ENCODE measurements around the gene DIP2A.

DIP2A gene

GRCh38 chr21:46552274-46552673 lies 93.6 kb downstream of the DIP2A start:
- Histone ChIP-seq H4K20me1 (ENCODE audit: control insufficient read depth, insufficient read depth, low read depth, low read length) (no peaks in the 10 kb centered on the region), H3K9me3 (ENCODE audit: control insufficient read depth, insufficient read depth, low read length) (no peaks in the 10 kb centered on the region), H3K36me3 (ENCODE audit: control insufficient read depth, low read length) (0 out of 2 replicates have a peak, but pooled peaks cover 3% of the 10 kb centered on the region), H3F3A (ENCODE audit: control insufficient read depth, insufficient read depth) (0 out of 2 replicates have a peak, but pooled peaks cover 2% of the 10 kb centered on the region), H3K27me3 (ENCODE audit: control insufficient read depth, low read length) (no peaks in the 10 kb centered on the region), H3K4me2 (ENCODE audit: low read length) (peak overlapping the region; percentile 61), H3K79me2 (ENCODE audit: control insufficient read depth, low read length) (no peaks in the 10 kb centered on the region), H3K4me1 (ENCODE audit: control insufficient read depth, low read length) (peaks cover 19% of the 10 kb centered on the region), H3K4me3 (ENCODE audit: low read length) (peak overlapping the region; percentile 50), H3K9me2 (replicated peaks; ENCODE audit: control insufficient read depth, low read length) (no peaks in the 10 kb centered on the region), H3K27ac (ENCODE audit: low read depth, low read length) (no peak overlapping the region)
- TF ChIP-seq CTCF (IDR thresholded peaks at IDR 0.05; ENCODE audit: low read depth, low read length, poor library complexity, severe bottlenecking) (no peak), EZH2phosphoT487 (IDR thresholded peaks at IDR 0.05; ENCODE audit: borderline replicate concordance, low read length) (no peak)

GRCh38 chr21:46552865-46553379 lies 94.2 kb downstream of the DIP2A start:
- H3K4me3 ChIP-seq (ENCODE audit: low read length), result no peak overlapping the region
- H3F3A ChIP-seq (ENCODE audit: control insufficient read depth, insufficient read depth), result 0 out of 2 replicates have a peak, but pooled peaks cover 2% of the 10 kb centered on the region
- H3K27me3 ChIP-seq (ENCODE audit: control insufficient read depth, low read length), result no peaks in the 10 kb centered on the region
- 0 out of 2 replicates have a peak, but pooled peaks cover 3% of the 10 kb centered on the region for H3K36me3 ChIP-seq (ENCODE audit: control insufficient read depth, low read length)
- H3K9me3 ChIP-seq (ENCODE audit: control insufficient read depth, insufficient read depth, low read length), result no peaks in the 10 kb centered on the region
- no peaks in the 10 kb centered on the region for H4K20me1 ChIP-seq (ENCODE audit: control insufficient read depth, insufficient read depth, low read depth, low read length)
- H3K9me2 ChIP-seq (replicated peaks; ENCODE audit: control insufficient read depth, low read length), result no peaks in the 10 kb centered on the region
- no peak overlapping the region for H3K27ac ChIP-seq (ENCODE audit: low read depth, low read length)
- TF ChIP-seq CTCF (IDR thresholded peaks at IDR 0.05; ENCODE audit: low read depth, low read length, poor library complexity, severe bottlenecking) (no peak), EZH2phosphoT487 (IDR thresholded peaks at IDR 0.05; ENCODE audit: borderline replicate concordance, low read length) (no peak)
- peaks cover 19% of the 10 kb centered on the region for H3K4me1 ChIP-seq (ENCODE audit: control insufficient read depth, low read length)
- no peak overlapping the region for H3K4me2 ChIP-seq (ENCODE audit: low read length)
- H3K79me2 ChIP-seq (ENCODE audit: control insufficient read depth, low read length), result no peaks in the 10 kb centered on the region

- 0 out of 2 replicates have a peak, but pooled peaks cover 3% of the 10 kb centered on the region for H3K36me3 ChIP-seq (ENCODE audit: control insufficient read depth, low read length)
Observed at GRCh38 chr21:46553993-46554392, 95.3 kb downstream of the DIP2A start.

More at GRCh38 chr21:46553993-46554392, 95.3 kb downstream of the DIP2A start:
- H3K27ac ChIP-seq (ENCODE audit: low read depth, low read length), result no peak overlapping the region
- H3K79me2 ChIP-seq (ENCODE audit: control insufficient read depth, low read length), result no peaks in the 10 kb centered on the region
- H3K4me3 ChIP-seq (ENCODE audit: low read length), result no peak overlapping the region
- no peaks in the 10 kb centered on the region for H3K27me3 ChIP-seq (ENCODE audit: control insufficient read depth, low read length)
- H4K20me1 ChIP-seq (ENCODE audit: control insufficient read depth, insufficient read depth, low read depth, low read length), result no peaks in the 10 kb centered on the region
- no peaks in the 10 kb centered on the region for H3K9me3 ChIP-seq (ENCODE audit: control insufficient read depth, insufficient read depth, low read length)
- 0 out of 2 replicates have a peak, but pooled peaks cover 2% of the 10 kb centered on the region for H3F3A ChIP-seq (ENCODE audit: control insufficient read depth, insufficient read depth)
- no peaks in the 10 kb centered on the region for H3K9me2 ChIP-seq (replicated peaks; ENCODE audit: control insufficient read depth, low read length)
- peaks cover 23% of the 10 kb centered on the region for H3K4me1 ChIP-seq (ENCODE audit: control insufficient read depth, low read length)
- H3K4me2 ChIP-seq (ENCODE audit: low read length), result no peak overlapping the region
- TF ChIP-seq CTCF (IDR thresholded peaks at IDR 0.05; ENCODE audit: low read depth, low read length, poor library complexity, severe bottlenecking) (no peak), EZH2phosphoT487 (IDR thresholded peaks at IDR 0.05; ENCODE audit: borderline replicate concordance, low read length) (no peak)
